H9 (cell line): Measurements from ENCODE around the gene RPS4Y2. TPM values are rescaled to one million over a fixed set of nuclear protein-coding genes. Genes with fewer than 3 reads are reported as not detected.

ENCODE experiments used
- DNase-seq: peaks from one replicate; pipeline ENCODE4 v3.0.0-alpha.2; 2017
- H2AFZ ChIP-seq: one replicate; pipeline ENCODE4 v1.6.1; 2013; ENCODE audit warnings: mild to moderate bottlenecking, low read length, control low read depth, moderate library complexity
- H2AK5ac ChIP-seq: 2 replicates; pipeline ENCODE4 v1.6.1; 2013; ENCODE audit warnings: low read length, control low read depth, mixed read lengths; ENCODE audit not compliant: insufficient read length
- H2BK120ac ChIP-seq: one replicate; pipeline ENCODE4 v1.6.1; 2013; ENCODE audit warnings: low read depth, mild to moderate bottlenecking, low read length, control low read depth, inconsistent platforms; ENCODE audit not compliant: poor library complexity, severe bottlenecking
- H2BK12ac ChIP-seq: 2 replicates; pipeline ENCODE4 v1.6.1; 2013; ENCODE audit warnings: low read length, control low read depth, mixed read lengths, low read depth; ENCODE audit not compliant: insufficient read length
- H2BK15ac ChIP-seq: 2 replicates; pipeline ENCODE4 v1.6.1; 2013; ENCODE audit warnings: low read depth, low read length, control low read depth
- H2BK20ac ChIP-seq: one replicate; pipeline ENCODE4 v1.6.1; 2013; ENCODE audit warnings: low read depth, mild to moderate bottlenecking, low read length, control low read depth, inconsistent platforms; ENCODE audit not compliant: poor library complexity, severe bottlenecking
- H2BK5ac ChIP-seq: 2 replicates; pipeline ENCODE4 v1.6.1; 2013; ENCODE audit warnings: low read length, control low read depth, mixed read lengths; ENCODE audit not compliant: insufficient read length
- H3K14ac ChIP-seq: 2 replicates; pipeline ENCODE4 v1.6.1; 2013; ENCODE audit warnings: low read length, control low read depth; ENCODE audit not compliant: insufficient read depth
- H3K18ac ChIP-seq: 2 replicates; pipeline ENCODE4 v1.6.1; 2013; ENCODE audit warnings: low read depth, mild to moderate bottlenecking, mixed read lengths, low read length, control low read depth; ENCODE audit not compliant: insufficient read length
- H3K23ac ChIP-seq: 2 replicates; pipeline ENCODE4 v1.6.1; 2013; ENCODE audit warnings: low read length, control low read depth, mixed read lengths, low read depth; ENCODE audit not compliant: insufficient read length
- H3K23me2 ChIP-seq: 2 replicates; pipeline ENCODE4 v1.6.1; 2013; ENCODE audit warnings: low read depth, mild to moderate bottlenecking, mixed read lengths, low read length, control low read depth; ENCODE audit not compliant: insufficient read length, poor library complexity, severe bottlenecking
- H3K27ac ChIP-seq: 2 replicates; pipeline ENCODE4 v1.5.1; 2013; ENCODE audit warnings: low read length, control low read depth, mixed read lengths, low read depth; ENCODE audit not compliant: insufficient read length
- H3K27me3 ChIP-seq: 2 replicates; pipeline ENCODE4 v1.6.1; 2013; ENCODE audit warnings: low read length, control low read depth, inconsistent platforms; ENCODE audit not compliant: insufficient read depth
- H3K4ac ChIP-seq: 2 replicates; pipeline ENCODE4 v1.6.1; 2013; ENCODE audit warnings: low read depth, mild to moderate bottlenecking, control low read depth, inconsistent platforms, low read length, moderate library complexity
- H3K4me1 ChIP-seq: 2 replicates; pipeline ENCODE4 v1.6.1; 2013; ENCODE audit warnings: low read length, control low read depth, inconsistent platforms; ENCODE audit not compliant: insufficient read depth
- H3K4me2 ChIP-seq: 2 replicates; pipeline ENCODE4 v1.6.1; 2013; ENCODE audit warnings: low read length, control low read depth, mixed read lengths; ENCODE audit not compliant: insufficient read length, insufficient read depth
- H3K56ac ChIP-seq: 2 replicates; pipeline ENCODE4 v1.6.1; 2013; ENCODE audit warnings: low read depth, mild to moderate bottlenecking, mixed read lengths, low read length, control low read depth; ENCODE audit not compliant: insufficient read length
- H3K79me1 ChIP-seq: 2 replicates; pipeline ENCODE4 v1.6.1; 2013; ENCODE audit warnings: low read depth, mild to moderate bottlenecking, moderate library complexity, low read length, control low read depth, inconsistent platforms; ENCODE audit not compliant: insufficient read depth, poor library complexity, severe bottlenecking
- H3K79me2 ChIP-seq: 2 replicates; pipeline ENCODE4 v1.6.1; 2013; ENCODE audit warnings: low read length, control low read depth, inconsistent platforms; ENCODE audit not compliant: insufficient read depth
- H3K9ac ChIP-seq: 2 replicates; pipeline ENCODE4 v1.6.1; 2013; ENCODE audit warnings: low read length, control low read depth, mixed read lengths; ENCODE audit not compliant: insufficient read length; ENCODE audit errors: extremely low read depth
- H3K9me3 ChIP-seq: one replicate; pipeline ENCODE4 v1.6.1; 2013; ENCODE audit warnings: low read depth, low read length, inconsistent platforms; ENCODE audit not compliant: control insufficient read depth
- H3T11ph ChIP-seq: one replicate; pipeline ENCODE4 v1.6.1; 2013; ENCODE audit warnings: mild to moderate bottlenecking, low read length, control low read depth, inconsistent platforms
- H4K20me1 ChIP-seq: one replicate; pipeline ENCODE4 v1.6.1; 2013; ENCODE audit not compliant: control insufficient read depth, insufficient read length, insufficient read depth
- H4K5ac ChIP-seq: 2 replicates; pipeline ENCODE4 v1.6.1; 2013; ENCODE audit warnings: low read depth, mild to moderate bottlenecking, mixed read lengths, low read length, control low read depth; ENCODE audit not compliant: insufficient read length
- H4K8ac ChIP-seq: replicated peaks from 2 replicates; pipeline ENCODE4 v1.6.1; 2013; ENCODE audit warnings: low read length, control low read depth, mixed read lengths, low read depth; ENCODE audit not compliant: insufficient read length
- H4K91ac ChIP-seq: 2 replicates; pipeline ENCODE4 v1.6.1; 2013; ENCODE audit warnings: low read depth, mild to moderate bottlenecking, moderate library complexity, mixed read lengths, low read length, control low read depth; ENCODE audit not compliant: insufficient read length
- H3K27ac Mint-ChIP-seq, 3 experiments: 2 replicates in 2 of 3; 3 replicates in 1 of 3; pipeline ENCODE4 v1.8.0; 2020 to 2021; ENCODE audit warnings: mixed read lengths in 3 of 3, mild to moderate bottlenecking in 1 of 3, moderate library complexity in 1 of 3
- H3K27me3 Mint-ChIP-seq: 2 replicates; pipeline ENCODE4 v1.8.0; 2021; ENCODE audit warnings: low read depth, mild to moderate bottlenecking, moderate library complexity, mixed read lengths
- H3K36me3 Mint-ChIP-seq, 3 experiments: 2 replicates in 2 of 3; 3 replicates in 1 of 3; pipeline ENCODE4 v1.8.0; 2020 to 2021; ENCODE audit warnings: low read depth in 3 of 3, mixed read lengths in 3 of 3; ENCODE audit not compliant: insufficient read depth in 1 of 3
- H3K4me1 Mint-ChIP-seq, 2 experiments: 2 replicates each; pipeline ENCODE4 v1.8.0; 2020; ENCODE audit warnings: mixed read lengths in 2 of 2
- H3K4me3 Mint-ChIP-seq, 2 experiments: 2 replicates in 1 of 2; 3 replicates in 1 of 2; pipeline ENCODE4 v1.8.0; 2020 to 2021; ENCODE audit warnings: mild to moderate bottlenecking in 2 of 2, mixed read lengths in 2 of 2, moderate library complexity in 1 of 2
- H3K9me3 Mint-ChIP-seq, 2 experiments: 2 replicates in 1 of 2; 3 replicates in 1 of 2; pipeline ENCODE4 v1.8.0; 2020; ENCODE audit warnings: mild to moderate bottlenecking in 2 of 2, mixed read lengths in 2 of 2, moderate library complexity in 1 of 2
- WGBS: extraction: QIAGEN DNeasy Blood & Tissue Kit; methylation state at CpG from one replicate; pipeline ENCODE4 v1.1.7; 2013; ENCODE audit warnings: missing lambda C conversion rate, low lambda C conversion rate, mixed read lengths; ENCODE audit not compliant: insufficient read length; ENCODE audit errors: extremely low coverage; 5-methylcytosine and 5-hydroxymethylcytosine counted together
- total RNA-seq: library from RNA; stranded (reverse); gene quantifications from 2 replicates; pipeline ENCODE4 v1.2.1, GENCODE V29; 2021
- TF ChIP-seq, protein P1 (sequence below): fragments of 200-600 bp; sonication (generic); conservative IDR thresholded peaks from 3 replicates; pipeline ENCODE4 v1.8.0; 2021; ENCODE audit warnings: antibody characterized with exemption, mild to moderate bottlenecking

The RPS4Y2 gene
- total RNA-seq, 1 experiment from 2014 or later: not detected

DNA sequence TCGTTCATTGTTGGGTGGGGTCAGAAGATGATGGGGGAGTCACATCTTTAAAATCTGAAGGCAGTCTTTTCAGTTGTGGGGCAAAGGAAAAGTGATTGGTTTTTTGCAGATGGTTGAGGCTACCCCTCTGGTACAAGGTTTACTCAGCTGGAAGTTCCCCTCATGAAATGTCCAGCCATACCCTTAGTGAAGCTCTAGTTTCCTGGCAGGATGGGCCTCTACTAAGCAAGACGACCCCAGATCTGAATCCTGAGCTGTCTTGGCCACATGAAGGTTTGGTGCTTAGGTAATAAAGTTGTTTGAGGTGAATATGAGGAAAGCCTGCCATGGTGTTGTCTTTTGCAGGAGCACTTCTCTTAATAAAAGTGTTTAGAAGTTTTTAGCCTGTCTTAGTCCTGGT is 9.2 kb downstream of the RPS4Y2 start:
- Mint-ChIP-seq H3K27ac (no peak overlapping the region), H3K27me3 (no peaks in the 10 kb centered on the region)
- H4K5ac ChIP-seq: no peak overlapping the region

More for the DNA sequence above, 9.2 kb downstream of the RPS4Y2 start:
- no peaks in the 10 kb centered on the region for H3K9me3 Mint-ChIP-seq
- no peak for DNase-seq
- Histone ChIP-seq H2BK20ac (no peak overlapping the region), H3K4me1 (no peaks in the 10 kb centered on the region), H2BK5ac (no peak overlapping the region), H3K9ac (no peak overlapping the region), H3K4ac (no peak overlapping the region), H3K4me2 (no peak overlapping the region), H3K79me2 (no peaks in the 10 kb centered on the region), H3K14ac (no peak overlapping the region), H3T11ph (no peak overlapping the region), H2BK15ac (no peak overlapping the region), H3K9me3 (no peaks in the 10 kb centered on the region), H3K18ac (no peak overlapping the region), H4K91ac (no peak overlapping the region), H2AK5ac (no peak overlapping the region), H3K27ac (no peak overlapping the region), H2AFZ (no peak overlapping the region), H4K20me1 (no peaks in the 10 kb centered on the region), H3K56ac (no peak overlapping the region), H2BK120ac (no peak overlapping the region), H3K23ac (no peak overlapping the region), H3K27me3 (no peaks in the 10 kb centered on the region), H3K23me2 (no peaks in the 10 kb centered on the region), H2BK12ac (no peak overlapping the region), H3K79me1 (no peaks in the 10 kb centered on the region), H4K8ac (no peak overlapping the region)
- TF ChIP-seq, protein P1, sequence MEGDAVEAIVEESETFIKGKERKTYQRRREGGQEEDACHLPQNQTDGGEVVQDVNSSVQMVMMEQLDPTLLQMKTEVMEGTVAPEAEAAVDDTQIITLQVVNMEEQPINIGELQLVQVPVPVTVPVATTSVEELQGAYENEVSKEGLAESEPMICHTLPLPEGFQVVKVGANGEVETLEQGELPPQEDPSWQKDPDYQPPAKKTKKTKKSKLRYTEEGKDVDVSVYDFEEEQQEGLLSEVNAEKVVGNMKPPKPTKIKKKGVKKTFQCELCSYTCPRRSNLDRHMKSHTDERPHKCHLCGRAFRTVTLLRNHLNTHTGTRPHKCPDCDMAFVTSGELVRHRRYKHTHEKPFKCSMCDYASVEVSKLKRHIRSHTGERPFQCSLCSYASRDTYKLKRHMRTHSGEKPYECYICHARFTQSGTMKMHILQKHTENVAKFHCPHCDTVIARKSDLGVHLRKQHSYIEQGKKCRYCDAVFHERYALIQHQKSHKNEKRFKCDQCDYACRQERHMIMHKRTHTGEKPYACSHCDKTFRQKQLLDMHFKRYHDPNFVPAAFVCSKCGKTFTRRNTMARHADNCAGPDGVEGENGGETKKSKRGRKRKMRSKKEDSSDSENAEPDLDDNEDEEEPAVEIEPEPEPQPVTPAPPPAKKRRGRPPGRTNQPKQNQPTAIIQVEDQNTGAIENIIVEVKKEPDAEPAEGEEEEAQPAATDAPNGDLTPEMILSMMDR: no peak
- no peaks in the 10 kb centered on the region for H3K4me1 Mint-ChIP-seq
- no CpG with 5 or more reads among the region's 2 CpGs for WGBS
- H3K36me3 Mint-ChIP-seq: no peaks in the 10 kb centered on the region
- no peak overlapping the region for H3K4me3 Mint-ChIP-seq
